HG03442 (cell line): ENCODE results near the gene KAT7.

Source experiments
- ATAC-seq: cut with Tn5 transposase; IDR thresholded peaks from one replicate; pipeline ENCODE4 v1.9.1; 2021; ENCODE audit warnings: mild to moderate bottlenecking, moderate library complexity; ENCODE audit not compliant: unreplicated experiment

Gene KAT7

DNA sequence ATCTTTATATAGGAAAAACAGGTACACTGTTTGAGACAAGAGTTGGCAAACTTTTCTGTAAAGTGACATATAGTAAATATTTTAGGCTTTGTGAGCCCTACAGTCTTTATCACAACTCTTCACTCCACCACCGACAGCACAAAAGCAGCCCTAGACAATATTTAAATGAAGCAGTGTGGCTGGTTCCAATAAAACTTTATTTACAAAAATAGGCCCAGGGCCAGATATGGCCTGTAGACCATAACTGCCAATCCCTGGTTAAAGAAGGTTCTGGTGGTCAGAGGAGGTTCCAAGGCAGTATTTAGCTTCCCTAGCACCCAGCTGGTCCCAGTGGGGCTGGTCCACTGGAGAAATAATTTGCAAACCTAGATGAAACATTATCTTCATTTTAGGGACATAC lies 28.2 kb upstream of the KAT7 start:
- no peak for ATAC-seq

- ATAC-seq: no peak
Measured at GRCh38 chr17:49760932-49761558, 27.4 kb upstream of the KAT7 start.

GRCh38 chr17:49762151-49762941 lies 26.1 kb upstream of the KAT7 start:
- ATAC-seq: no peak

DNA sequence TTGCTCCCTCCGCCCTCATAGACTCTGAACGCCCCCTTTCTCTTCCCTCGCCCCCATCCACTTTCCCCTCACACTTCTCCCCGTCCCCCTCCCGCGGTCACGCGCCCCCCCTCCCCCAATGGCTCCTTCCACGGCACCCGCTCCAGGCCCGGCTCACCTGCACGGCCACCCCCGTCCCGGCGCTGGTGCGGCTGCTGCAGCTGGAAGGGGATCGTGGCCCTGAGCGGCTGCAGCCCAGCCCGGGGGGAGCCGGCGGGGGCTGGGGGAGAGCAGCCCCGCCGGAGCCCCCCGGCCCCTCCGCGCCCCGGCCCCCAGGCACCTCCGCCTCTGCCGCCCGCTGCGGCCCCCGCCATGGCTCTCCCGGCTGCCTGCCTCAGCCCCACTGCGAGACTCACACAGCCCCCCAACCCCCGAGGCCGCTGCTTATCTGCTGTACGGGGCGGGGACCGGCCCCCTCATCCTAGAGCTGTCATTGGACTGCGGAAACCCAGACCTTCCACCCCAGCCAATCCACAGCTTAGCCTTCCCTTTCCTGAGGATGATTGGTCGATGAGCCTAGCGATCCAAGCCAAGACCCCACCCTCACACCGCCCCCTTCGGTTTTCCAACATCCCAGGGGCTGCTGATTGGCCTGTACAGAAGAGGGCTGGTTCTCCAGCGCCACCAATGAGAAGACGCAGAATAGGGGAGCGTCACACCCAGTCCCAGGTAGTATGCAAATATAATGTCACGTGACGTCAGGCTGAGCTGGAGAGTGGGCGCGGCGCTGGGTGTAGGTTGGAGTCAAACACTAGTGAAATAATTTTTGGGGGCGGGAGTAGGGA lies 24.5 kb upstream of the KAT7 start, which contains the start of gene FAM117A:
FAM117A (minus strand) TSS at position 397 of the 824 bp plus-strand sequence; CDS start at position 353, 44 bp downstream.
- ATAC-seq: peak; percentile 91

DNA sequence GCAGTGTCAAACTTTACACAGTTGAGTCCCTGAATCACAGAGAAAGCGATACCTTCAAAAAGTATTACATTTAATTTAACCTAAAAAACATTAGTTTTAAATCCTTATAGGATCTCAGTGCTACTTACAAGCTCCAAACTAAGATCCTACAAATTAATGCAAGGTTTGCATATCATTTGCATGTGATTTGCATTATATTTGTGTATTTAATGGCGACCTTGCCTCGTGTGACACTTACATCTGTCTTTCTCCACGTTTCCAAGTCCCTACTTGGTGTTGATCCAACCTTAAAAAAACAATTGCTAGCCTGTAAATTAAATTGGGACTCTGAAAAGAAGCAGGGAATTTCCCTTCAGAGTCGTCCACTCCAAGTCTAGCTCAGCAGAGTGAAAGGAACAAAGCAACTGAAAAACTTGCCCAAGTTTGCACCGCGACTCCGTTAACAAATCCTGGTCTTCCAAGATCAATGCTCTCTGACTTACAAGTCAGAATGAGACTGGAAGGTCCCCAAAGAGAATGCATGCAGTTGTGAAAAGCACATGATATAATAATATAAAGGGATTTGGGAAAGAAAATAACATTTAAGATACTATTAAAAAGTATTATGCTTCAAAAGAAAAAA lies 23.8 kb upstream of the KAT7 start:
- ATAC-seq: no peak

- no peak for ATAC-seq
Measured at GRCh38 chr17:49766918-49767530, 21.5 kb upstream of the KAT7 start.

DNA sequence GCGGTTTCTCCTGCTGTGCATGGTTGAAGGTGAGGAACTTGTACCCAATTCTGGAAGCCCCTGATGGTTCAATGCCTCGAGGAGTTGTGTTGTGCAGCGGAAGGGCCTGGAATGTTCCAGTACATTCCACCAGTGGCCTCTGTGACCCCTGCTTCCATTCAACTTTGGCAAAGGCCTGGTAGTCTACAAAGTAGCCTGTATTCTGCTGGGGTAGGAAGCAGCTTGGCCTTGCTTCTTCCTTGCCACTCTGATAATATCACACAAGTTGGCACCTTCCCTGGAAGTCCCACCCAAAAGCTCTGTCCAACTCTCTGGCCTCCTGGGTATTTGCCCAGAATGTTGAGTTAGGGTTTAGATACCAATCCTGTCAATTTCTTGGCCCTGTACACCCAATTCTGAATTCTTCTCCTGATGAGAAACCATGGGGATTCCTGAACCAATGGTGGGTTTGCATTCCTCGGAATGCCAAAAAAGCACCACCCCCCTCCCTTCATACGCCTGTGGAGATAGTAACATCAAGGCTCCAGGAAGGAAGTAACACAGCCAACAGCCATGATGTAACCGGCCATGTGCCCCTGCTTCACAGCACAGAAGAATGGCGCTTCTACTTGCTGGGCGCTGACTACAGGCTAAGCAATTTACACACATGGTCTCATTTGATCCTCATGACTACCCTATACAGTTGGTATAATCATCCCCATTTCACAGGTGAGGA lies 12.8 kb upstream of the KAT7 start:
- no peak for ATAC-seq

- ATAC-seq: no peak
Measured at GRCh38 chr17:49776551-49777300, 11.8 kb upstream of the KAT7 start.

DNA sequence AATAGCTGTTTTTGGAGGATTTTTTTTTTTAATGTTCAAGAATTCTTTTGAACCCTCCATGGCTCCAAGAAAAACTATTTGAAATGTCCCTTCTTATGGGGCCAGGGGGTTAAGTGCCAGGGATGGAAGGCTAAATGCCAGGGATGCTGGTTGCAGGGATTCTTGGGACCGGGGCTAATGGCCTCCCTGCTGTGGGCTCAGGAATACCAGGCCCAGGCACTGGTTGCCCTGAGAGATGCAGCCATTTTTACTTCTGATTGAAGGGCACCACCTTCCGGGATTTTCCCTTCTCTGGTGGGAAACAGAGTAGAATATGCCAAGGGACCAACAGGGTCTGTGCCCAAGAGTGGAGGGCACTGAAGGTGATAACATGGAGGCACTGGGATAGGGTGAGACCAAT lies 10.9 kb upstream of the KAT7 start:
- ATAC-seq: no peak

GRCh38 chr17:49779156-49779738 lies 9.2 kb upstream of the KAT7 start:
- ATAC-seq: no peak

- ATAC-seq: no peak
Measured at GRCh38 chr17:49779739-49780231, 8.7 kb upstream of the KAT7 start.

GRCh38 chr17:49783071-49783715 lies 5.3 kb upstream of the KAT7 start:
- no peak for ATAC-seq

DNA sequence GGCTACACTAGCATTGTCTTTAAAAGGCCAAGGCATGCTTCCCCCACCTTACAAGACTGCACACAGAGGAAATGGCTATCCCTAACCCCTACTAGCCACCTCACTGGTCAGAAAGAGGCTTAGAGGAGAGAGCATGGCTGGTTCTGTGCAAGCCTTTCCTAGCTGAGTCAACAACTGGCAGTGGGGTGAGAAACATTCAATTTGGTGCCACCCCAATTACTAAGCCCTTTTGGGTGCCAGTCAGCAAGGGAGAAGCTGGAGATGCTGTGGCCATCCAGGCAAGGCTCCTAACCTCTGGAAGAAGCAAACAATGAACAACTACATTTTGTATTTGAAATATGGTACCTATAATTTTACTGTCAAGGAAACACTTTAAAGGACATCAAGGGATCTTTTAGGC lies 4.7 kb upstream of the KAT7 start:
- no peak for ATAC-seq

- no peak for ATAC-seq
Measured at GRCh38 chr17:49784636-49785035, 3.8 kb upstream of the KAT7 start.

GRCh38 chr17:49787884-49788477 lies 500 bp upstream of the KAT7 start:
- ATAC-seq: no peak

DNA sequence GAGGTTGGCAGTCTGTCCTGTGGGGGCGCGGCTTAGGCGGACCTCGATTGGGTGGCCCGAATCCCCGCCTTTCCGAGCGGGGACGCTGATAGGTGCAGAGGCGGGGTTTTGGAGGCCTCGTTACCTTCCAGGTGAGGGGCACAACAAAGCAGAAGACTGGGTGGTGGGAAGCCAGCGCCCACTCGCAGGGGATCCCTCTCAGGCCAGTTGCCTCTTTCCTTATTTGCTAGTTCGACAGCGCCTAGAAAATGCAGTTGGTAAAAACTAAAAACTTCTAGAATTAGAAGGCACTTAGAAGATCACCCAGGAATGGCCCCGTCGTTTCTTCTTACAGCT lies 730 bp downstream of the KAT7 start:
- no peak for ATAC-seq

- no peak for ATAC-seq
Measured at GRCh38 chr17:49793309-49793708, 4.8 kb downstream of the KAT7 start.

DNA sequence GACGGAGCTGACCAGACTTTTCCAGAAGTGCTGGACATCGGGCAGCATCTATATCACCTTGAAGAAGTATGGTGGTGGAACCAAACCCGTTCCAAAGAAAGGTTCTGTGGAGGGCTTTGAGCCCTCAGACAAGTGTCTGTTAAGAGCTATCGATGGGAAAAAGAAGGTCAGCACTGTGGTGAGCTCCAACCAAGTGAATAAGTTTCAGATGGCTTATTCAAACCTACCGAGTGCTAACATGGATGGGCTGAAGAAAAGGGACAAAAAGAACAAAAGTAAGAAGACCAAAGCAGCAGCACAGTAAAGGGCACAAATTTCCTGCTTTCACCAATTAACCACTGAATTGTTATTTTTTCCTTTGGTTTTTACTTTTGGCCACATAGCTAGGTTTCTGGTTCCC lies 6.9 kb downstream of the KAT7 start:
- ATAC-seq: no peak
